ENCODE results near the gene SCNN1A.

SCNN1A gene

GRCh38 chr12:6333566-6333965 is 41.8 kb downstream of the SCNN1A start:
- H3K9me3 ChIP-seq (ENCODE audit: low read length) = no peaks in the 10 kb centered on the region
- TF ChIP-seq CTCF (IDR thresholded peaks at IDR 0.05; ENCODE audit: low read length) (no peak), EZH2 (IDR thresholded peaks at IDR 0.05; ENCODE audit: borderline replicate concordance, low read length) (no peak)
- H3K27ac ChIP-seq (ENCODE audit: low read depth, low read length, poor library complexity, severe bottlenecking) = no peak overlapping the region
- H3F3A ChIP-seq (ENCODE audit: insufficient read depth, low read length) = no peaks in the 10 kb centered on the region
- no peak overlapping the region for H3K4me3 ChIP-seq (ENCODE audit: low read depth, low read length, poor library complexity, severe bottlenecking)
- H3K9ac ChIP-seq (ENCODE audit: low read length) = no peak overlapping the region
- no peak overlapping the region for H2AFZ ChIP-seq (ENCODE audit: low read length)
- no peaks in the 10 kb centered on the region for H4K20me1 ChIP-seq (ENCODE audit: insufficient read depth, low read length)
- H3K79me2 ChIP-seq (ENCODE audit: insufficient read depth, low read length) = no peaks in the 10 kb centered on the region
- H3K27me3 ChIP-seq (ENCODE audit: insufficient read depth, low read length) = 0 out of 2 replicates have a peak, but pooled peaks cover 3% of the 10 kb centered on the region
- no peaks in the 10 kb centered on the region for H3K36me3 ChIP-seq (ENCODE audit: insufficient read depth, low read length)
- no peaks in the 10 kb centered on the region for H3K9me2 ChIP-seq (ENCODE audit: low read depth, low read length)
- H3K4me2 ChIP-seq (ENCODE audit: low read length) = no peak overlapping the region
- H3K4me1 ChIP-seq (ENCODE audit: insufficient read depth, low read length, severe bottlenecking) = peaks cover 38% of the 10 kb centered on the region

GRCh38 chr12:6333029-6333428 is 42.3 kb downstream of the SCNN1A start:
- H3K27me3 ChIP-seq (ENCODE audit: insufficient read depth, low read length) = 0 out of 2 replicates have a peak, but pooled peaks cover 3% of the 10 kb centered on the region
- H3K4me3 ChIP-seq (ENCODE audit: low read depth, low read length, poor library complexity, severe bottlenecking) = no peak overlapping the region
- H3K9me2 ChIP-seq (ENCODE audit: low read depth, low read length) = no peaks in the 10 kb centered on the region
- H3K79me2 ChIP-seq (ENCODE audit: insufficient read depth, low read length) = no peaks in the 10 kb centered on the region
- no peaks in the 10 kb centered on the region for H4K20me1 ChIP-seq (ENCODE audit: insufficient read depth, low read length)
- H3F3A ChIP-seq (ENCODE audit: insufficient read depth, low read length) = no peaks in the 10 kb centered on the region
- TF ChIP-seq EZH2 (IDR thresholded peaks at IDR 0.05; ENCODE audit: borderline replicate concordance, low read length) = no peak
- no peak for TF ChIP-seq CTCF (IDR thresholded peaks at IDR 0.05; ENCODE audit: low read length)
- H3K4me2 ChIP-seq (ENCODE audit: low read length) = no peak overlapping the region; the same call in 1 of the 2 replicates
- H3K9me3 ChIP-seq (ENCODE audit: low read length) = no peaks in the 10 kb centered on the region
- no peak overlapping the region for H3K27ac ChIP-seq (ENCODE audit: low read depth, low read length, poor library complexity, severe bottlenecking)
- peaks cover 38% of the 10 kb centered on the region for H3K4me1 ChIP-seq (ENCODE audit: insufficient read depth, low read length, severe bottlenecking)
- H3K36me3 ChIP-seq (ENCODE audit: insufficient read depth, low read length) = no peaks in the 10 kb centered on the region
- H3K9ac ChIP-seq (ENCODE audit: low read length) = no peak overlapping the region
- H2AFZ ChIP-seq (ENCODE audit: low read length) = no peak overlapping the region

GRCh38 chr12:6332459-6332858 is 42.9 kb downstream of the SCNN1A start:
- Histone ChIP-seq H3K9ac (ENCODE audit: low read length) (no peak overlapping the region), H3K36me3 (ENCODE audit: insufficient read depth, low read length) (no peaks in the 10 kb centered on the region), H3K27me3 (ENCODE audit: insufficient read depth, low read length) (0 out of 2 replicates have a peak, but pooled peaks cover 3% of the 10 kb centered on the region), H3K79me2 (ENCODE audit: insufficient read depth, low read length) (no peaks in the 10 kb centered on the region), H2AFZ (ENCODE audit: low read length) (no peak overlapping the region), H3K9me3 (ENCODE audit: low read length) (no peaks in the 10 kb centered on the region), H3K4me1 (ENCODE audit: insufficient read depth, low read length, severe bottlenecking) (peaks cover 37% of the 10 kb centered on the region), H3K27ac (ENCODE audit: low read depth, low read length, poor library complexity, severe bottlenecking) (no peak overlapping the region), H3K4me2 (ENCODE audit: low read length) (no peak overlapping the region), H3F3A (ENCODE audit: insufficient read depth, low read length) (no peaks in the 10 kb centered on the region), H4K20me1 (ENCODE audit: insufficient read depth, low read length) (no peaks in the 10 kb centered on the region), H3K4me3 (ENCODE audit: low read depth, low read length, poor library complexity, severe bottlenecking) (no peak overlapping the region), H3K9me2 (ENCODE audit: low read depth, low read length) (no peaks in the 10 kb centered on the region)
- TF ChIP-seq EZH2 (IDR thresholded peaks at IDR 0.05; ENCODE audit: borderline replicate concordance, low read length) (no peak), CTCF (IDR thresholded peaks at IDR 0.05; ENCODE audit: low read length) (no peak)

Measured in OCI-LY1 (cell line).